ENCODE results near the gene TBC1D17.

DNA sequence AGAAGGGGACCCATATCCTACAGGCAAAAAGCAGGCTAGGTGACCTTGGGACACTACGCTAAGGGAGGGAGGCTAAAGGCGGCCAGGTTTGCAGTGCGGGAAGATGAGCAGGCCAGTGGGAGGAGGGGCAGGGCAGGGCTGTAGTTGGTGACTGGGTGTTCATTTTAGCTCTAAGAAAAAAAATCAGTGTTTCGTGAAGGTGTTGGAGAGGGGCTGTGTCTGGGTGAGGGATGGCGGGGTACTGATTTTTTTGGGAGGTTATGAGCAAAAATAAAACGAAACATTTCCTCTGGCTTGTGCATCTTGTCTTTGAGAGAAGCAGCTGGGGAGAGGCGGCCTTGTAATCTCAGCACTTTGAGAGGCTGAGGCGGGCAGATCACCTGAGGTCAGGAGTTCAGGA, 56.1 kb downstream of the TBC1D17 start:
- TF ChIP-seq, protein P1, sequence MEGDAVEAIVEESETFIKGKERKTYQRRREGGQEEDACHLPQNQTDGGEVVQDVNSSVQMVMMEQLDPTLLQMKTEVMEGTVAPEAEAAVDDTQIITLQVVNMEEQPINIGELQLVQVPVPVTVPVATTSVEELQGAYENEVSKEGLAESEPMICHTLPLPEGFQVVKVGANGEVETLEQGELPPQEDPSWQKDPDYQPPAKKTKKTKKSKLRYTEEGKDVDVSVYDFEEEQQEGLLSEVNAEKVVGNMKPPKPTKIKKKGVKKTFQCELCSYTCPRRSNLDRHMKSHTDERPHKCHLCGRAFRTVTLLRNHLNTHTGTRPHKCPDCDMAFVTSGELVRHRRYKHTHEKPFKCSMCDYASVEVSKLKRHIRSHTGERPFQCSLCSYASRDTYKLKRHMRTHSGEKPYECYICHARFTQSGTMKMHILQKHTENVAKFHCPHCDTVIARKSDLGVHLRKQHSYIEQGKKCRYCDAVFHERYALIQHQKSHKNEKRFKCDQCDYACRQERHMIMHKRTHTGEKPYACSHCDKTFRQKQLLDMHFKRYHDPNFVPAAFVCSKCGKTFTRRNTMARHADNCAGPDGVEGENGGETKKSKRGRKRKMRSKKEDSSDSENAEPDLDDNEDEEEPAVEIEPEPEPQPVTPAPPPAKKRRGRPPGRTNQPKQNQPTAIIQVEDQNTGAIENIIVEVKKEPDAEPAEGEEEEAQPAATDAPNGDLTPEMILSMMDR (IDR thresholded peaks at IDR 0.05; ENCODE audit: insufficient read depth, low read length, poor library complexity, severe bottlenecking) = no peak
- TF ChIP-seq EZH2phosphoT487 (conservative IDR thresholded peaks at IDR 0.05; ENCODE audit: low read length) = no peak

Data from SU-DHL-6 (cell line).